ENCODE measurements around the gene SLC4A5.
"Not testable (repeated sequence)": the region's sequence is repeated elsewhere in the genome, so short reads cannot be mapped to it uniquely, and the experiment has no call there.

SLC4A5 gene

DNA sequence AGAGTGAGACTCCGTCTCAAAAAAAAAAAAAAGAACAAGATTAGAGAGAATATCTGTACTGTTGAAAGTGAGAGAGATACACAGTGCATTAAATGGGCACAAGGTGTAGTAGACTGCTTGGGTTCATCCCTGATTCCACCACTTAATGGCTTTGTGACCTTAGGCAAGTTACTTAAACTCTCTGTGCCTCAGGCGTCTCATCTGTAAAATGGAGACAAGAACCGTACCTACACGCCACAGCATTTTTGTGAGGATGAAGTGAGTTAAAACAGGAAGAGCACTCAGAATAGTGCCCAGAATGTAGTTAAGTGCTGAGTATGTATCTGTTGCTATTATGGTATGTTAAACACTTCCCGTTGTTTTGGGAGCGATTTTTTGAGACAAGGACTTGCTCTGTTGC is 80.5 kb downstream of the SLC4A5 start:
- no peak for DNase-seq

DNA sequence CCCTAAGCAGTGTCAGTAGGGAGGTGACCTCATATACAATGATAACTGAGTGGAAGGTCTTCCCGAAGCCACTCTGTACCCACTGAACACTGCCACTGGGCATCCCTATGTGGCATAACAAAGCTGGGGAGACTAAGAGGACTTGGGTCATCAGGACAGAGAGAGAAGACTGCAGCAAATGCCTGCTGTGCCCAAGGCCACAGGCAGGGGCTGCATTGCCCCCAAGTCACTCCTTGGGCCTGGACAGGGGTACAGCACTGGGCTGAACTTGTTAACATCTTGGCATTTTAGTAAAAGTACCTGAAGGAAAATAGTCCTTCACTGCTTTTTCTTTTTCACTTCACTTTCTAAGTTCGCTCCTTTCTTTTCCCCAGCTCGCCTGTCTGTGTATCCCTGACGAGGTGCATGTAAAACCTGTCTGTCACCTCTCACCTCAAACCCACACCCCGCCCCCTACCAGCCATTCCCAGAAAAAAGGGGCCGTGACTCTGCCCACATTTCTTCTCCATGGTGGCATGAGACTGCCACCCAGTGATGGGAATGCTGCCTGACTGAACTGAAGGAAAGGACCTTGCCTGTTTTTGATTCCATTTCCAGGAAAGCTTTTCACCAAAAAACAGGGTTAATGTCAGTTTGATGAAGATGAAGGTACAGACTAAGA is 81.9 kb downstream of the SLC4A5 start:
- no peak for DNase-seq

DNA sequence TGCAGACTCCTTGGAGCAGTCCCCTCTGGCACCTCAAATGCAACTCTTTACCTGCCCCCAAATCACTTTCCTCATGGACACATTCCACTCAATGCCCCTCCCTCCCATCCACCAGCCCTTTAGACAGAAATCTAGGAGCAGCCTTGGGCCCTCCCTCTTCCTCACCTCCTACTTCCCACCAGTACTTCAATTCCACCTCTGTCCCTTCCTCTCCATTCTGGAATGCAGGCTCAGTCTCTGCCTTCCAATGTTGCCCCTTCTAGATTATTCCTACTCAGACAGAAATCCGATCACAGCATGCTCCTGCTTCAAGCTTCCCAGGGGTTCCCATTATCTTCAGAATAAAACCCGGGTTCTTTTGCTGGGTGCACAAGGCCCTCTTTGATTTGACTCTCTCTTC is 82.7 kb downstream of the SLC4A5 start:
- DNase-seq = no peak

DNA sequence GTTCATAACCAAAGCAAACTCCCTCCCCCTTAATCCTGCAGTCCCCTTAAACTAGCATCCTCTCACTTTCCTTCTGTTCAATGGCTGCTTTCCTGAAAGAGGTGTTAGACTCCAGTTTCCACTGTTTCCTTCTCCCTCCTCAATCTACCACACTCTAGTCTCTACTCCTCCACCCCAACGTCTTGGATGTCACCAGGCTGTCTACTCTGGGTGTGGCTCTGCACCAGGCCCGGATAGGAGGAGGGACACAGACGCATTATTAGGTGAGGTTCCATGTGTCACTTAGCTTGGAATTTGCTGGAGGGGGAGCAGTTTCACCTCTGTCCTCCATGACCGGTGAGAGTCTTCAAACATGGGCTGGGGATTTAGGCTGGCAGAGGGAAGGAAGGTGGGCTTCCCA is 83.5 kb downstream of the SLC4A5 start:
- DNase-seq = no peak

DNA sequence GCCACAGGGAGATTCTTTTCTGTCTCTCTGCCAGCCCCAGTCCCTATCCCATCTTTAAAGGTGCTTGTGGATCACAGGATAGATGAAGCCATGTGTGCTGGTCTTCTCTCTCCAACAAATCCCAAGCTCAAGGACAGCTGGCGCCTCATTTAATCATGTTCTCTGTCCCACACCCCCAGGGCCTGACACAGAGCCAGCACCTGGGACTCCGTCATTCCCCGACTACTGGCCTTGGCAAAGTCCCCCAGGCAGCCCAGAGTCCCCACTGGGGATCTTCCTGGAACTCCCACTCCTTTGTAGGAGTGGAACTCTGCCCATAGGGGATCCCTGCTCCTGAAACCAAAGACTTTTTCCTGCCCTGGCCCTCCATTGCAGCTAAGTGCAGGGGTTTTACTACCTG is 84.0 kb downstream of the SLC4A5 start:
- no peak for DNase-seq

DNA sequence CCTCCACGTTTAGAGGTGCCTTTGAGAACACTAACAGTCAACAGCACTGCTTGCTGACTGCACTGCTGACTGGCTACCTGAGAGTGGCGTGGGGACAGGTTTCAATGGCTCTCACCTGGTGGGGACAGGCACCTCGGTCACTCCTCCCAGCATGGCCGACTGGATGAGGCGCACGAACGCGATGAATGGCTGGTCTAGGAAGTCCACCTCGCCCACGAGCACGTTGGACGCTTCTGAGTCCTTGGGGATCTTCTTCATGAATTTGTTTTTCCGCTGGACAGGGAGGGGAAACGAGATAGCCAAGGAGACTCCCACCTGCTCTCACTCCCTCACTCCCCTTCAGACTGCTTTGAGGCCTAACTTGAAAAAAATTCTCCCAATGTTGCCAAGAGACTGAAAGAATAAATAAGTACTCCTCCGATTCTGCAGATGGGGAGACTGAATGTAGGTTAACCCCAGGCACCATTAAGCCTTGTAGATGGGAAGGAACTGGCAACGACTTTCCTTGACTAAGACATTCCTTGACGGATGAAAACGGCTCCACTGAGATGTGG is 87.5 kb downstream of the SLC4A5 start:
- no peak for DNase-seq

DNA sequence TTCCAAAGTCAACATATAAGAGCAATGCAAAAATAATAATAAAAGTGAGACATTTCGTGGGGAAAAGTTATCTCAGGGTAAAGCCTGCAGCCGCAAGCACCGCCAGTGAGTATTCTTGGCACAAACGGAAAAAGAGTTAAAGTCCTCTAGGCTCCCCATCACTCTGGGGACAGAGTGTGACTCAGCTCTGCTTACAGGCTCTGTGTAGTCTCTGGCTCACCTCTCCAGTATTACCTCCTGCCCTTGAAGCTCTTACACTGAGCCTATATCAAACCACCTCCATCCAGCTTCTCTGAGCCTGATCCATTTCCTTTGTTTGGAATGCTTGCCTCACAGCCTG is 89.3 kb downstream of the SLC4A5 start:
- no peak for DNase-seq

DNA sequence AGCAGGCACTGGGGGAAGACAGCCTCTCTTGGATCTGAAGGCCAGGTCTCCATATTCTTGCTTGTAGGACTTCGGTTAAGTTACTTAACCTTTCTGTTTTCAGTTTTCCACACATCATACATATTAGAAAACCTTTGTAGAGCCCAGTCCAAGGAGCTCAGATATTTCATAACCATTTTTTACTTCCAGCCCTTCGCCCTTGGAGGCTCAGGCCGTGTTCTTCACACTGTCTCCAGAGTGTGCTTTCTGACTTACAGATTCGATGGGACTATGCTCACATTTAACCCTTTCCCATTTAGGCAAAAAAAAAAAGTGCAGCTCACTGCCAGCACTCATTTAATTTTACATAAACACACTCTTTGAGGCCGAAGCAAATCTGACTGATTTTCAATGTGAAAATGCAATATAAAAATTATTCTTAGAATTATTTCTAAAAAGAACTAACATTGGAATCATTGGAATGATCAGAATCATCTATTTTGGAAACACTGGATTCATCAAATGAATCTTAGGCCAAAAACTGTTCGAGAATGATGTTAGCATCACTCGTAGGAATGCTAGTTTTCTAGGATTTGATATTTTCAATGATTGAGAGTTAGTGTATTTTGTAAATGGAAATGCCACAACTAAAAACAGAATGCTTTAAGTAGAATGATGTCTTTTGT is 89.8 kb downstream of the SLC4A5 start:
- no peak for DNase-seq

DNA sequence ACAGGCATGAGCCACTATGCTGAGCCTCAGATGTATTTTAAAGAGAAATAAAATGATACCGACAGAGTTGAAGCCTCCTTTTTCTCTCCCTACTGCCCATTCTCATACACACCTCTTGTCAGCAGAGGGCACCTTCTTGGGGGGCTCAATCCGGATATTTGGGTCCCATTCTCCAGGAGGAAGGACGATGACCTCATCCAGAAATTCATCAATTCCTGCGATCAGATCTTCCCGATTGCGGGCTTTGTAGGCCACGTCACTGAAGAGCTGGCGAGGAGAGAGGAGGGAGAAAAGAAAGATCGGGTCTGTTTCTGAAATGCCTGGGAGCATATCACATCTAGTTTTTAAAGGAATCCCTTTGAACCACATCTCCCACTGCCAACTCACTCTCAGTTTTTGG is 90.4 kb downstream of the SLC4A5 start:
- no peak for DNase-seq

DNA sequence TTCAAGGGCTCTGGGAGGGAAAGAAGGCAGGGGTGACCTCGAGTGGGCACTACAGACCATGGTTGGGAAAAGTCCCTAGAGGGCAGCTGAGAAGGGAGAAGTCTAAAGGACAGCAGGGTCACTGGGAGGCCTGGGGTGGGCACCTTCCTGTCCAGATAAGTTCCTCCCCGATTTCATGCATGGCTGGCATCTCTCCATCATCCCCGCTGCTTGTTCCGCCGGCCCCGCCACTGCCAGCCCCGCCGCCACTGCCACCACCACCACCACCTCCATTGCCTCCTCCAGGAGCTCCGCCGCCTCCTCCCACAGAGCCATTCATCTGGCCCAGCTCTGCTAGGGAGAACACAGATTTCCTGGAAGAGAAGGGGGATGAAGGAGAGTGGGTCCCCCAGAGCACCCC is 91.2 kb downstream of the SLC4A5 start:
- no peak for DNase-seq

DNA sequence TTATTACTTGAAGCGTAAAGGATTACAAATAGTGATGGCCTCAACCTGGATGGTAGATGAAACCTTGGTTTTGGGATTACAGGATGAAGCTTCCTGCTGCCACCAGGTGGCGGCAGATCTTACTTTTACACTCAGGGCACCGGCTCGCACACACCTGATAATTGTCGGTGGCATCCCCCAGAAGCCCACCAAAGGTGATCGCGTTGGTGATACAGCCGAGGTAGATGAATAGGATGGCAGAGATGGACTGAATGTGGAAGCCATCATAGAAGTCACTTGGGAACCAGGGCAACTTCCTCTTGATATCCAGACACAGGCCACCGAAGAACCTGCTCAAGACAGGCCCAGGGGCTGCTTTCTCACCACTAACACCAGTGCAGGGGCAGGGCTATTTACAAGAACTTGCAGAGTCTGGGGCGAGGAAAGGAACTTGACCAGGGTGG is 93.0 kb downstream of the SLC4A5 start:
- peak; percentile 54 for DNase-seq

DNA sequence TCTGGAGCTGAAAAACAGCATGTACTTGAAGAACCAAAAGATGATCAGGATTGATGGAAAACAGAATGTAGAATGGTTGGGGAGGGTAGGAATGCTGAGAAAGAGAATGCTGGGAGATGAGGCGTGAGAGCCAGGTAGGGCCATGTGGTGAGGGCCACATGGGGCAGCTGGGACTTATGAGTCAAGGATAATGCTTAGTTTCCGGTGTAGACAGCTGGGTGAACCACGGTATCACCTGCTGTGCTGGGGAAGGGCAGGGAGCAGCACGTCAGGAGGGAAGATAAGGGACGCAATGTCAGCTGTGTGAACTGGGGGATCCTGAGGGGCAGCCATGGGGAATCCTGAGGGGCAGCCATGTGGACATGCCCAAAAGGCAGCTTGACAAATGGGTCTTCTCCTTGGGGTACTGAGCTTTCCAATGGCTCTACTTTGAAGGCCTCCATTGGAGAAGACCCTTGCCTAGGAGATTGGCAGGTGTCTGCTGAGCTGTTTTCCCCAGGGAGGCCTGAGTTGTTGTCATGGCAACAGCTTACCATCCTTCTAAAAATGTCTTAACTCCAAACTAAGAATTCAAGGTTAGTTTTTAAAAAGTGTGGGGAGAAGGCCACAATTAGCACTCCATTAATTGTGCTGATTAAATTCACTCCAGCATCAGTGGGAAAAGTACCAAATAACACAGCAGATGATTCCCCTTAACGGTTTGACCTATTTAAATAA is 93.7 kb downstream of the SLC4A5 start:
- DNase-seq = no peak

DNA sequence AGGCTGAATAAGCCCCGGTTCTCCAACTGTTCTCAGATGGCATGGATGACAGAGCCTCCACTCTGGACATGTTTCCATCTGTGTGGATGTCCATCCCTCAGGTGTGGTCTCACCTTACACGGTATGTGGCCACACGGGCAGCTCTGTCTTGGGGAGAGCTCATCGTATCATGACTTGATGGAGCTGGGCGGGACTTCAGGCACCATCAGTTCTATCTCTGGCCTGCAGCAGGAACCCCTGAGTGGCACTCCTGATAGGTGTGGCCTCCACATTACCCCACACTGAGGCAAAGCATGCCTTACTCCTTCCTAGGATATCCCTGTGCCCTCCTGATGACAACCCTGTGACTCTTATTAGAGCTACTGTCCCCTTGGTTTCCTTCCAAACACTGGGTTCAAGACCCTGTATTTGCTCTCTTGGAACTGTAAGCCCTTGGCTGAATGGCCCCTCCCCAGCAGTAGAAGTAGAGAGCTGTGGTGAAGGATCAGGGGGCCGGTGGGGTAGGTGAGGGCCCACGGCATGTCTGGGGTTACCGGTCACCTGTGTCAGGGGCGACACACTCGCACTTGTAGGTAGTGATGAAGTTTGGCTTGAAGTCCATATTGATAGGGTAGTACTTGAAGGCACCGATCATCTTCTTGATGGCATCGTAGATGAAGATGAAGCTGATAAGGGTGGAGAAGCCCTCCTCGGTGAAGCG is 96.6 kb downstream of the SLC4A5 start:
- no peak for DNase-seq

DNA sequence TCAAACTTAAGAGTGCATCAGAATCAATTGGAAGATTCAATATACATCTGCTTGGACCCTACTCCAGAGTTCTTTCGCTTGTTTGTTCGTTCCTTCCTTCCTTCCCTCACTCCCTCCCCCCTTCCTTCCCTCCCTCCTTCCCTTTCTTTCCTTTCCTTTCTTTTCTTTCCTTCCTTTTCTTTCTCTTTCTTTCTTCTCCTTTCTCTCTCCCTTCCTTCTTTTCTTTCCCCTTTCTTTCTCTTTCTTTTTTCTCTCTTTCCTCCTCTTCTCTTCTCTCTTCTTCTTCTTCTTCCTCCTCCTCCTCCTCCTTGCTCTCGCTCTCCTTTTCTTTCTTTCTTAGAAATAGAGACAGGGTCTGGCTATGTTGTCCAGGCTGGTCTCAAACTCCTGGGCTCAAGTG is 98.9 kb downstream of the SLC4A5 start:
- no peak for DNase-seq

DNA sequence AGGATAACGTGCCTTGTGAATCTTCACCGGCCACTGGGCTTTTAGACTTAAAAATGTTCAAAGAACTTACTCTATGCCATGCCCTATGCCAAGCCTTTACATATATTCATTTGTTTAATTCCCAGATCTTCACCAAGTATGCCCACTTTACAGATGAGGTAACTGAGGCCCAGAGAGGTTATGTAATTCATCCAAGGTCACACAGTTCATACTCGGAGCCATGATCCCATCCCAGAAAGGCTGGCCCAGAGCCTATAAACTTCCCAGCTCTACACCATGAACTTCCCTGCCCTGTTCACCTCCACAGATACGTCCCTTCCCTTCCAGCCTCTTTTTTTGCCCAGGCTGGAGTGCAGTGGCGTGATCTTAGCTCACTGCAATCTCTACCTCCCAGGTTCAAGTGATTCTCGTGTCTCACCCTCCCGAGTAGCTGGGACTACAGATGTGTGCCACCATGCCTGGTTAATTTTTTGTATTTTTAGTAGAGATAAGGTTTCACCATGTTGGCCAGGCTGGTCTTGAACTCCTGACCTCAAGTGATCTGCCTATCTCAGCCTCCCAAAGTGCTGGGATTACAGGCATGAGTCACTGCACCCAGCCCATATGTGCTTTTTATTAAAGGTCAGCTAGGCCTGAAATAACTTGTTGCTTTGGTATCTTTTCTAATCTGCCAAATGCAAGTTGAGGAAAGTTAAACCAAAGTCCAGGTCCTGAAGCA is 100.7 kb downstream of the SLC4A5 start:
- DNase-seq = no peak

DNA sequence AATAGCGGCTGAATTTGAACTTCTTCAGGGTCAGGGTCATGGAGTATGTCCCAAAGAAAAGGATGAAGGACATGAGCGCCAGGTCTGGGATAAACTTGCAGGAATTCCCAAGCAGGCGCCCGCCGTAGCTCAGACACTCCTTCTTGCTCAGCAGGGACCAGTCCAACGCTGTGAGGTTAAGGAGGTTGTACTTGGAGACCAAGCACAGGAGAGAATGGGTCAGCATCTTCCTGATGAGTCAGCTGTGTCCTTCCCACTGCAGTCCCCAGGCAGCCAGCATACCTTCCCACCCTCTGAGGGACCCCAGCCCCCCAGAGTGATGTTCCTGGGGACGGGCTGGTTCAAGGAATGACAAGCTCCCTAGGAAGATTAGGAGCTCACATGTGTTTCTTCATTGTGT is 103.9 kb downstream of the SLC4A5 start:
- no peak for DNase-seq

DNA sequence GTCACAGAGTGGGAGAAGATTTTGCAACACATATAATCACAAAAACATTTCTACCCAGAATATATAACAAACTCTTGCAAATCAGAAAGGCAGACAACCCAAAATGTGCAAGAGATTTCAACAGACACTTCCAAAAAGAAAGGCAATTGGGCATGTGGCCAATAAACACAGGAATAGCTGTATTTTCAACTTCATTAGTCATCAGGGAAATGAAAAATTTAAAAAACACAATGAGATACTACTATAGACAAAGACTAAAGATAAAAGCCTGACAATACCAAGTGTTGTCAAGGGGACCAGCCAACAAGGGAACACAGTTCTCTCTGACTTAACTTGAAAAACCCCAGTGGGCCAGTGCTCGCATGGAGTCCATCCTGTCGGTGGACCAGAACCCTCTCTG is 104.3 kb downstream of the SLC4A5 start:
- DNase-seq = no peak

DNA sequence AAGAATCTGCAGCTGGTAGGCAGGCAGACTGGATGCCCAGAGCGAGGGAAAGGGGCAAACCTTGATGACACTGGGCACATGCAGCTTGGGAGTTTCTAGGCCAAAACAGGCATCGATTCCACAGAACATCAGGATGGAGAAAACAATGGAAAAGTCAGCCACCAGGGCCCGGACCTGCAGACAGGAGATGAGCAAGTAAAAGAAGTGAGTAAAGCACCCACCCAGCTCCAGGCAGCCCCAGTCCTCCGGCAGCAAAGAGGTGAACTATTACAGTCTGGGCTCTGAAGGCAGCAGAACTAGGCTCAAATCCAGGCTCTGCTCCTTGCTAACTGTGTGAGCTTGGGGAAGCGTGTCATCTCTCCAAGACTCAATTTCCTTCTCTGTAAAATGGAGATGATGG is 108.2 kb downstream of the SLC4A5 start:
- no peak for DNase-seq

DNA sequence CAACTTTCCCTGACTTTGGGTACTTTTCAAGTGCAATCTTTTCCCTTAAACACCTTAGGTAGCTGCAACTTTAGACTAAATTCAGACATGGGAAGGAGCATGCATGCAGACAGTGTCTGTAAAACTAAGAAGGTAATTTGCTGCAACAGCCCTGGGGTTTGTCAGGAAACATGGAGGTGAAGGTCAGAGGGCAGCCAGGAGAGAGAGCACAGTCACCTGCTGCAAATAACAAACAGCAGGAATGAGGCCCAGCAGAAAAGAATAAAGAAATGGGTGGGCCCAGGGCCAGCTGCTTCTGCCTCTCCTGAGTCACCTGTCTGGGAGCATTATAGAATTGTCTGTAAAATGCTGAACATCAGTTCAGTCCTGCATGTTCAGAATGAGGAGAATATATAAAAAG is 109.6 kb downstream of the SLC4A5 start:
- no peak for DNase-seq

DNA sequence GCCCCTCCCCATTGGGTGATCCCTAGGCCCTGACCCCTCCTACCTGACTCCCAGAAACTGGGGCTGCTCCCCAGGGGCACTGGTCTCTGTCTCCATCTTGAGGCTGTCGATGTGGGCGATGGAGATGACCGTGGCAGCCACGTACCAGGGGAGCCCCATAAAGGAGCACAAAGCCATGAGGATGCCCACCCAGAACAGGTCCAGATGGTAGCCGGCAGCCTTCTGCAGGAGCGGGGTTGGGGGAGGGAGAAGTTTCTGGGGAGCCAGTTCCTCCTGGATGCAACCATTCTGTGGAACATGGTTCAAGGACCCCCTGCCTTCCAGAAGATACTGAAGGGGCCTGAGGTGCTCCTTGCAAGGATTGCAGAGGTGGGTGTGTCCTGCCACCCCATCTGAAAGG is 110.8 kb downstream of the SLC4A5 start:
- DNase-seq = no peak

DNA sequence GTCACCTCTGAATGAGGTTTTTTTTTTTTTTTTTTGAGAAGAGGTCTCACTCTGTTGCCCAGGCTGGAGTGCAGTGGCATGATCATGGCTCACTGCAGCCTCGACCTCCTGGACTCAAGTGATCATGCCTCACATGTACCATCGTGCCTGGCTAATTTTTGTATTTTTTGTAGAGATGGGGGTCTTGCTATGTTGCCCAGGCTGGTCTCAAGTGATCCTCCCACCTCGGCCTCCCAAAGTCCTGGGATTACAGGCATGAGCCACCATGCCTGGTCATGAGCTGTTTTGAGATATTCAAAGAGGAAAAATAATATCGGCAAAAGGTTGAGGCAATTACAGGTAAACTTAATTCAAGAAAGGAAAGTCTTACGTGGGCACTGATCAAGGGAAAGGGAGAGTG is 113.4 kb downstream of the SLC4A5 start:
- not testable (repeated sequence) for DNase-seq

DNA sequence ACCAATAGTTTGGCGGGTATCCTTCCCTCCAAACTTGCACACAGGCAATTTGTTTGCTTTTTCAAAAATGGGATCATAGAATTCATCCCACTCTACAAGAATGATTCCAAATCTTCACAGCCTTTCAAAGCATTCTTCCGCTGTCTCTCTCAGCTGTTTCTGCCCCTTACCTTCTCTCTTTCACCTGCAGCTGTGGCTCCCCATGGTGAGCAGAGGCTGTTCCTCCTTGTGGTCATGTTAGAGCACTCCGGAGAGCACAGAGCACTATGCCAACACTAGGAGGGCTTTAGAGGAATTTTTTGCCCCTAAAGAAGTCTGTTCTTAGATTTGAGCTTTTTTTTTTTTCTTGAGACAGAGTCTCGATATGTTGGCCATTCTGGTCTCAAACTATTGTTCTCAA is 114.4 kb downstream of the SLC4A5 start:
- no peak for DNase-seq

DNA sequence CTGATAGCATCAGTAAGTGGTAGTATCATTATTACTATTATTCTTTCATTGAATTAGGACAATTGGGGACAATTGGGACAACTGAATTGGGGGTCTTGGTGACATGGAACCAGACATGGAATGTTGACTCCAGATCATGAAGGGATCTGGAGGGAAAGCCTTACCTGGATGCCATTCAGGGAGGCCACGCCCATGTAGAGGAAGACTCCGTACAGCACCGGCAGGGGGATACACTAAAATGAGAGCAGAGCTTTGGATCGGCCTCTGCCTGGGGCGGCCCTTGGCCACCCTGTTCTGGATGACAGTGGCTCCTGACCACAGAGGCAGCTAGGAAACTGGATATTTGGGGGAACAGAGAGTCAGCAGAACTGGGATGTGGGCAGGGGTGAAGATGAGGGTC is 115.6 kb downstream of the SLC4A5 start:
- DNase-seq = no peak

Data from activated CD4-positive, alpha-beta T cell treated with anti-CD3 and anti-CD28 coated beads, Interleukin-2, Interleukin-6, amounts not matched to agents 100 ng/mL and 50 ng/mL, durations not matched to agents 16 hours and 8 hours (primary cell).